KMS-11 (cell line): Measurements from ENCODE around the gene MT2A.
"Not testable (repeated sequence)": the region's sequence is repeated elsewhere in the genome, so short reads cannot be mapped to it uniquely, and the experiment has no call there.

Experiments
- H2AFZ ChIP-seq: fragments of 200-600 bp; sonication (generic); 2 replicates; pipeline ENCODE4 v1.6.1; 2016; ENCODE audit warnings: antibody characterized with exemption, mixed run types, low read depth
- H3K27ac ChIP-seq: fragments of 200-600 bp; sonication (generic); 2 replicates; pipeline ENCODE4 v1.6.1; 2016; ENCODE audit warnings: mild to moderate bottlenecking, mixed run types
- H3K27me3 ChIP-seq: fragments of 200-600 bp; sonication (generic); 2 replicates; pipeline ENCODE4 v1.6.1; 2017; ENCODE audit warnings: mild to moderate bottlenecking, low read depth, mixed run types, moderate library complexity; ENCODE audit not compliant: insufficient read depth
- H3K36me3 ChIP-seq: fragments of 200-600 bp; sonication (generic); 2 replicates; pipeline ENCODE4 v1.6.1; 2017; ENCODE audit warnings: mild to moderate bottlenecking, mixed run types; ENCODE audit not compliant: insufficient read depth
- H3K4me1 ChIP-seq: fragments of 200-600 bp; sonication (generic); 2 replicates; pipeline ENCODE4 v1.6.1; 2016; ENCODE audit warnings: mild to moderate bottlenecking, low read depth, mixed run types; ENCODE audit not compliant: poor library complexity, severe bottlenecking
- H3K4me2 ChIP-seq: fragments of 200-600 bp; sonication (generic); 2 replicates; pipeline ENCODE4 v1.7.0; 2016; ENCODE audit warnings: mild to moderate bottlenecking, mixed run types
- H3K4me3 ChIP-seq: fragments of 200-600 bp; sonication (generic); IDR thresholded peaks from 2 replicates; pipeline ENCODE4 v1.6.1; 2017; ENCODE audit warnings: low read depth, low read length, mixed read lengths; ENCODE audit not compliant: insufficient read depth
- H3K79me2 ChIP-seq: fragments of 200-600 bp; sonication (generic); 2 replicates; pipeline ENCODE4 v1.6.1; 2016; ENCODE audit warnings: low read depth, mixed run types; ENCODE audit not compliant: insufficient read depth
- H3K9ac ChIP-seq: fragments of 200-600 bp; sonication (generic); 2 replicates; pipeline ENCODE4 v1.6.1; 2016; ENCODE audit warnings: mild to moderate bottlenecking, mixed run types
- H4K20me1 ChIP-seq: fragments of 200-600 bp; sonication (generic); 2 replicates; pipeline ENCODE4 v1.6.1; 2016; ENCODE audit warnings: mild to moderate bottlenecking, mixed run types; ENCODE audit not compliant: insufficient read depth
- CTCF ChIP-seq: fragments of 200-600 bp; sonication (generic); conservative IDR thresholded peaks from 2 replicates; pipeline ENCODE4 v1.6.1; 2017; ENCODE audit warnings: low read depth, mild to moderate bottlenecking, antibody characterized with exemption, low read length, moderate library complexity, mixed read lengths

The MT2A gene

GRCh38 chr16:56576585-56577299 lies 31.6 kb upstream of the MT2A start:
- Histone ChIP-seq H3K79me2 (no peaks in the 10 kb centered on the region), H3K27me3 (no peaks in the 10 kb centered on the region), H3K9ac (no peak overlapping the region), H3K36me3 (no peaks in the 10 kb centered on the region), H3K4me3 (no peak overlapping the region), H2AFZ (peak overlapping the region; percentile 24; the same call in 1 of the 2 replicates), H3K4me1 (peaks cover 9% of the 10 kb centered on the region), H4K20me1 (no peaks in the 10 kb centered on the region), H3K27ac (no peak overlapping the region), H3K4me2 (no peak overlapping the region)
- peak; percentile 89 for TF ChIP-seq CTCF

GRCh38 chr16:56577300-56577625 lies 31.1 kb upstream of the MT2A start:
- Histone ChIP-seq H3K27ac (no peak overlapping the region), H3K4me2 (no peak overlapping the region), H2AFZ (peak overlapping the region; percentile 24; the same call in 1 of the 2 replicates)

GRCh38 chr16:56580391-56581048 lies 27.9 kb upstream of the MT2A start:
- no peak for TF ChIP-seq CTCF
- Histone ChIP-seq H3K36me3 (no peaks in the 10 kb centered on the region), H3K79me2 (no peaks in the 10 kb centered on the region), H3K4me2 (no peak overlapping the region), H2AFZ (no peak overlapping the region), H4K20me1 (no peaks in the 10 kb centered on the region), H3K27ac (no peak overlapping the region), H3K4me3 (no peak overlapping the region), H3K27me3 (no peaks in the 10 kb centered on the region), H3K9ac (no peak overlapping the region), H3K4me1 (peaks cover 9% of the 10 kb centered on the region)

More at GRCh38 chr16:56577300-56577625, 31.1 kb upstream of the MT2A start:
- Histone ChIP-seq H4K20me1 (no peaks in the 10 kb centered on the region), H3K4me3 (no peak overlapping the region), H3K4me1 (peaks cover 9% of the 10 kb centered on the region), H3K9ac (no peak overlapping the region), H3K79me2 (no peaks in the 10 kb centered on the region), H3K27me3 (no peaks in the 10 kb centered on the region), H3K36me3 (no peaks in the 10 kb centered on the region)
- TF ChIP-seq CTCF, result no peak

GRCh38 chr16:56582911-56583310 lies 25.5 kb upstream of the MT2A start:
- not testable (repeated sequence) for H3K36me3 ChIP-seq, H3K27me3 ChIP-seq, H2AFZ ChIP-seq, H3K4me2 ChIP-seq, H3K79me2 ChIP-seq, H4K20me1 ChIP-seq, H3K4me1 ChIP-seq, H3K4me3 ChIP-seq, H3K27ac ChIP-seq, H3K9ac ChIP-seq
